ENCODE data around the gene PIP4K2C.

GRCh38 chr12:57563358-57563757, 27.6 kb upstream of the PIP4K2C start:
- TF ChIP-seq, protein P1, sequence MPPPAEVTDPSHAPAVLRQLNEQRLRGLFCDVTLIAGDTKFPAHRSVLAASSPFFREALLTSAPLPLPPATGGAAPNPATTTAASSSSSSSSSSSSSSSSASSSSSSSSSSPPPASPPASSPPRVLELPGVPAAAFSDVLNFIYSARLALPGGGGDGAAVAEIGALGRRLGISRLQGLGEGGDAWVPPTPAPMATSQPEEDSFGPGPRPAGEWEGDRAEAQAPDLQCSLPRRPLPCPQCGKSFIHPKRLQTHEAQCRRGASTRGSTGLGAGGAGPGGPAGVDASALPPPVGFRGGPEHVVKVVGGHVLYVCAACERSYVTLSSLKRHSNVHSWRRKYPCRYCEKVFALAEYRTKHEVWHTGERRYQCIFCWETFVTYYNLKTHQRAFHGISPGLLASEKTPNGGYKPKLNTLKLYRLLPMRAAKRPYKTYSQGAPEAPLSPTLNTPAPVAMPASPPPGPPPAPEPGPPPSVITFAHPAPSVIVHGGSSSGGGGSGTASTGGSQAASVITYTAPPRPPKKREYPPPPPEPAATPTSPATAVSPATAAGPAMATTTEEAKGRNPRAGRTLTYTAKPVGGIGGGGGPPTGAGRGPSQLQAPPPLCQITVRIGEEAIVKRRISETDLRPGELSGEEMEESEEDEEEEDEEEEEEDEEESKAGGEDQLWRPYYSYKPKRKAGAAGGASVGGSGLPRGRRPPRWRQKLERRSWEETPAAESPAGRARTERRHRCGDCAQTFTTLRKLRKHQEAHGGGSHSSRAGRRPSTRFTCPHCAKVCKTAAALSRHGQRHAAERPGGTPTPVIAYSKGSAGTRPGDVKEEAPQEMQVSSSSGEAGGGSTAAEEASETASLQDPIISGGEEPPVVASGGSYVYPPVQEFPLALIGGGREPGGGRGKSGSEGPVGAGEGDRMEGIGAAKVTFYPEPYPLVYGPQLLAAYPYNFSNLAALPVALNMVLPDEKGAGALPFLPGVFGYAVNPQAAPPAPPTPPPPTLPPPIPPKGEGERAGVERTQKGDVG (CRISPR knock-in tag; IDR thresholded peaks at IDR 0.05) = no peak
- TF ChIP-seq YBX1 (IDR thresholded peaks at IDR 0.05) (no peak), CTCF (IDR thresholded peaks at IDR 0.05 in 2 of 3, conservative IDR thresholded peaks at IDR 0.05 in 1 of 3; ENCODE audit: control insufficient read depth in 2 of 3, extremely low read depth in 1 of 3, insufficient read depth in 1 of 3, low read depth in 3 of 3, low read length in 3 of 3) (no peak), HDAC2 (IDR thresholded peaks at IDR 0.05) (no peak)
